GM12875 (cell line): ENCODE measurements around the gene ISM1.

ENCODE experiments used
- H3K4me3 ChIP-seq: one replicate; pipeline ENCODE4 v1.5.1; 2011; ENCODE audit warnings: low read depth, low read length, control low read depth
- CTCF ChIP-seq: IDR thresholded peaks from 2 replicates; pipeline ENCODE4 v1.5.1; 2011; ENCODE audit warnings: low read depth, mild to moderate bottlenecking, control low read depth, inconsistent platforms, low read length, moderate library complexity, borderline replicate concordance; ENCODE audit not compliant: insufficient read depth

The ISM1 gene

GRCh38 chr20:13256606-13257005 is 35.5 kb downstream of the ISM1 start:
- H3K4me3 ChIP-seq, result no peak overlapping the region
- no peak for TF ChIP-seq CTCF

GRCh38 chr20:13259921-13260320 is 38.8 kb downstream of the ISM1 start:
- TF ChIP-seq CTCF, result no peak
- no peak overlapping the region for H3K4me3 ChIP-seq

- no peak for TF ChIP-seq CTCF
- H3K4me3 ChIP-seq, result no peak overlapping the region
Observed at GRCh38 chr20:13260650-13261279, 39.7 kb downstream of the ISM1 start.

- H3K4me3 ChIP-seq, result no peak overlapping the region
- peak; percentile 75 for TF ChIP-seq CTCF
Observed at GRCh38 chr20:13261460-13262301, 40.6 kb downstream of the ISM1 start.

- TF ChIP-seq CTCF, result no peak
- no peak overlapping the region for H3K4me3 ChIP-seq
Observed at GRCh38 chr20:13262302-13262650, 41.2 kb downstream of the ISM1 start.

GRCh38 chr20:13262671-13263360 is 41.7 kb downstream of the ISM1 start:
- no peak for TF ChIP-seq CTCF
- H3K4me3 ChIP-seq, result no peak overlapping the region

- no peak for TF ChIP-seq CTCF
- H3K4me3 ChIP-seq, result no peak overlapping the region
Observed at GRCh38 chr20:13263451-13263850, 42.4 kb downstream of the ISM1 start.
